Gastroesophageal sphincter (tissue), 3 donors: Measurements from ENCODE around the gene FAAP24.

ENCODE experiments used
- POLR2A ChIP-seq, 2 donors: fragments of 450-650 bp; IDR thresholded peaks; one replicate each; pipeline ENCODE4 v1.6.1; 2017; ENCODE audit warnings: antibody characterized with exemption in 2 of 2, mild to moderate bottlenecking in 2 of 2, moderate library complexity in 1 of 2
- TF ChIP-seq, protein P1 (sequence below), 4 experiments: fragments of 200-600 bp in 2 of 4; fragments of 450-650 bp in 2 of 4; sonication (generic) in 1 of 4; IDR thresholded peaks; one replicate each; pipeline ENCODE4 v1.5.1; 2017 to 2019; ENCODE audit warnings: antibody characterized with exemption in 4 of 4, mild to moderate bottlenecking in 2 of 4, moderate library complexity in 2 of 4

DNA sequence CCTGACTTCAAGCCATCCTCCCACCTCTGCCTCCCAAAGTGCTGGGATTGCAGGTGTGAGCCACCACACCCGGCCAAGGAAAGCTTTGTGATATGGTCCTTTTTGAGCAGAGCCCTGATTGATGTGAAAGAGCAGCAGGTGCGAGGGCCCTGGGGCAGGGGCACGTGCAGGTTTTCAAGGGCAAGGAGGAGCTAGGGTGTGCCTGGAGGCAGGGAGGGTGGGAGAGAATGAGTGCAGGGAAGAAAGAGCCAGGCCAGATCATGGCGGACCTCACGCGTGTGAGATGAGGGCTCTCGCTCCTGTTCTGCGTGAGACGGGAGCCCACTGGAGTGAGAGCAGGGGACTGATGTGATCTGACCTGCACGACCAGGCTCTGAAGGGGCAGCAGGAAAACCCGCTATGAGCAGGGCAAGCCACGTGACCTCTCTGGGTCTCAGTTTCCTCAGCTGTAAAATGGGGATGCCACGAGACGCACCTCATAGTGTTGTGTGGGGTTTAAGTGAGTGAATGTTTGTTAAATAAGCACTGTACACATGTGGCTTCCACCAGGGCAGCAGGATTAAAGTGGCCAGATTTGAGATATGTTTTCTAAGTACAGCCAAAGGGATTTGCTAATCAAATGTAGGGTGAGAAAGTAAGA lies 25.8 kb downstream of the FAAP24 start:
- TF ChIP-seq, protein P1, sequence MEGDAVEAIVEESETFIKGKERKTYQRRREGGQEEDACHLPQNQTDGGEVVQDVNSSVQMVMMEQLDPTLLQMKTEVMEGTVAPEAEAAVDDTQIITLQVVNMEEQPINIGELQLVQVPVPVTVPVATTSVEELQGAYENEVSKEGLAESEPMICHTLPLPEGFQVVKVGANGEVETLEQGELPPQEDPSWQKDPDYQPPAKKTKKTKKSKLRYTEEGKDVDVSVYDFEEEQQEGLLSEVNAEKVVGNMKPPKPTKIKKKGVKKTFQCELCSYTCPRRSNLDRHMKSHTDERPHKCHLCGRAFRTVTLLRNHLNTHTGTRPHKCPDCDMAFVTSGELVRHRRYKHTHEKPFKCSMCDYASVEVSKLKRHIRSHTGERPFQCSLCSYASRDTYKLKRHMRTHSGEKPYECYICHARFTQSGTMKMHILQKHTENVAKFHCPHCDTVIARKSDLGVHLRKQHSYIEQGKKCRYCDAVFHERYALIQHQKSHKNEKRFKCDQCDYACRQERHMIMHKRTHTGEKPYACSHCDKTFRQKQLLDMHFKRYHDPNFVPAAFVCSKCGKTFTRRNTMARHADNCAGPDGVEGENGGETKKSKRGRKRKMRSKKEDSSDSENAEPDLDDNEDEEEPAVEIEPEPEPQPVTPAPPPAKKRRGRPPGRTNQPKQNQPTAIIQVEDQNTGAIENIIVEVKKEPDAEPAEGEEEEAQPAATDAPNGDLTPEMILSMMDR (IDR thresholded peaks at IDR 0.05) = no peak
- TF ChIP-seq POLR2A (IDR thresholded peaks at IDR 0.05) = no peak
